ENCODE results near the gene GMPPA. TPM values are rescaled to one million over a fixed set of nuclear protein-coding genes. Genes with fewer than 3 reads are reported as not detected.

Gene GMPPA
- total and polyA plus RNA-seq, 4 donors = 18.8 to 48.9 (median 38.7) TPM

GRCh38 chr2:219509780-219510511 is 11.3 kb downstream of the GMPPA start:
- peaks cover 0 to 21% (median 17%) of the 10 kb centered on the region in 3 donors for H3K27me3 ChIP-seq (ENCODE audit: control insufficient read depth in 3 of 3, insufficient read depth in 3 of 3, low read length in 2 of 3)

GRCh38 chr2:219510512-219511135 is 11.9 kb downstream of the GMPPA start:
- no peak overlapping the region for H3K4me3 ChIP-seq
- WGBS, 2 donors = 17 to 22% methylated on average over 22 of the region's 22 CpGs
- H3K9me3 ChIP-seq (ENCODE audit: control insufficient read depth in 4 of 4, insufficient read depth in 3 of 4, low read length in 3 of 4) = peaks cover 0 to 6% (median 0%) of the 10 kb centered on the region in 4 donors
- H3K27ac ChIP-seq (ENCODE audit: low read depth in 1 of 2, low read length in 1 of 2) = no peak overlapping the region
- H3K36me3 ChIP-seq (ENCODE audit: control insufficient read depth in 4 of 4, insufficient read depth in 4 of 4, low read length in 4 of 4) = peaks cover 0 to 18% (median 2%) of the 10 kb centered on the region in 4 donors
- ATAC-seq (ENCODE audit: insufficient read depth, low FRiP score) (no peak), DNase-seq (no peak)
- no peak for TF ChIP-seq CTCF (IDR thresholded peaks at IDR 0.05; ENCODE audit: control extremely low read depth, extremely low read depth)
- no peak overlapping the region for H3K9ac ChIP-seq (ENCODE audit: insufficient read depth in 1 of 2, low read length in 2 of 2)
- H3K27me3 ChIP-seq (ENCODE audit: control insufficient read depth in 3 of 3, insufficient read depth in 3 of 3, low read length in 2 of 3) = peaks cover 0 to 21% (median 21%) of the 10 kb centered on the region in 3 donors
- H3K4me1 ChIP-seq (ENCODE audit: control insufficient read depth in 5 of 5, insufficient read depth in 5 of 5, low read length in 5 of 5) = peaks cover 0 to 65% (median 2%) of the 10 kb centered on the region in 5 donors

More at GRCh38 chr2:219509780-219510511, 11.3 kb downstream of the GMPPA start:
- no peak for TF ChIP-seq CTCF (IDR thresholded peaks at IDR 0.05; ENCODE audit: control extremely low read depth, extremely low read depth)
- WGBS, 2 donors = 1 to 2% methylated on average over 26 of the region's 26 CpGs
- no peak overlapping the region for H3K9ac ChIP-seq (ENCODE audit: insufficient read depth in 1 of 2, low read length in 2 of 2)
- H3K4me3 ChIP-seq = no peak overlapping the region
- H3K4me1 ChIP-seq (ENCODE audit: control insufficient read depth in 5 of 5, insufficient read depth in 5 of 5, low read length in 5 of 5) = peaks cover 0 to 63% (median 2%) of the 10 kb centered on the region in 5 donors
- DNase-seq = peak; percentile 65 to 70 (median 69)
- H3K9me3 ChIP-seq (ENCODE audit: control insufficient read depth in 4 of 4, insufficient read depth in 3 of 4, low read length in 3 of 4) = peaks cover 0 to 6% (median 0%) of the 10 kb centered on the region in 4 donors
- H3K36me3 ChIP-seq (ENCODE audit: control insufficient read depth in 4 of 4, insufficient read depth in 4 of 4, low read length in 4 of 4) = peaks cover 0 to 25% (median 3%) of the 10 kb centered on the region in 4 donors
- peak; percentile 64 for ATAC-seq (ENCODE audit: insufficient read depth, low FRiP score)
- H3K27ac ChIP-seq (ENCODE audit: low read depth in 1 of 2, low read length in 1 of 2) = no peak overlapping the region

GRCh38 chr2:219511547-219512325 is 13.0 kb downstream of the GMPPA start:
- H3K36me3 ChIP-seq (ENCODE audit: control insufficient read depth in 4 of 4, insufficient read depth in 4 of 4, low read length in 4 of 4) = peaks cover 0 to 8% (median 0%) of the 10 kb centered on the region in 4 donors
- DNase-seq (peak in 1 of 3 donors; percentile 39), ATAC-seq (ENCODE audit: insufficient read depth, low FRiP score) (no peak)
- peaks cover 0 to 6% (median 0%) of the 10 kb centered on the region in 4 donors for H3K9me3 ChIP-seq (ENCODE audit: control insufficient read depth in 4 of 4, insufficient read depth in 3 of 4, low read length in 3 of 4)
- H3K4me1 ChIP-seq (ENCODE audit: control insufficient read depth in 5 of 5, insufficient read depth in 5 of 5, low read length in 5 of 5) = peaks cover 0 to 65% (median 2%) of the 10 kb centered on the region in 5 donors
- H3K9ac ChIP-seq (ENCODE audit: insufficient read depth in 1 of 2, low read length in 2 of 2) = no peak overlapping the region
- peaks cover 0 to 32% (median 26%) of the 10 kb centered on the region in 3 donors for H3K27me3 ChIP-seq (ENCODE audit: control insufficient read depth in 3 of 3, insufficient read depth in 3 of 3, low read length in 2 of 3)
- WGBS, 2 donors = 17 to 32% methylated on average over 12 to 15 of the region's 15 CpGs
- H3K4me3 ChIP-seq = no peak overlapping the region
- H3K27ac ChIP-seq (ENCODE audit: low read depth in 1 of 2, low read length in 1 of 2) = no peak overlapping the region
- TF ChIP-seq CTCF (IDR thresholded peaks at IDR 0.05; ENCODE audit: control extremely low read depth, extremely low read depth) = no peak

Measured in lung (tissue), 12 donors.